KOPT-K1 (cell line): Measurements from ENCODE around the gene FADS3.
"Not testable (repeated sequence)": the region's sequence is repeated elsewhere in the genome, so short reads cannot be mapped to it uniquely, and the experiment has no call there.

Experiments
- H3K27ac ChIP-seq: fragments of 200-600 bp; sonication (generic); 2 replicates; pipeline ENCODE4 v1.5.1; 2016; ENCODE audit warnings: antibody characterized with exemption, mild to moderate bottlenecking, low read depth, low read length; ENCODE audit not compliant: poor library complexity, severe bottlenecking
- H3K36me3 ChIP-seq: fragments of 200-600 bp; sonication (generic); 2 replicates; pipeline ENCODE4 v1.5.1; 2017; ENCODE audit warnings: antibody characterized with exemption, mild to moderate bottlenecking, low read length, moderate library complexity; ENCODE audit not compliant: insufficient read depth
- H3K9me3 ChIP-seq: fragments of 200-600 bp; sonication (generic); 2 replicates; pipeline ENCODE4 v1.5.1; 2017; ENCODE audit warnings: antibody characterized with exemption, low read length, mild to moderate bottlenecking; ENCODE audit not compliant: insufficient read depth, poor library complexity, severe bottlenecking

The FADS3 gene

GRCh38 chr11:61882879-61883278, 8.5 kb downstream of the FADS3 start:
- Histone ChIP-seq H3K36me3 (no peaks in the 10 kb centered on the region), H3K27ac (no peak overlapping the region), H3K9me3 (no peaks in the 10 kb centered on the region)

- H3K9me3 ChIP-seq, H3K27ac ChIP-seq, H3K36me3 ChIP-seq: not testable (repeated sequence)
These were observed 9.1 kb downstream of the FADS3 start for GRCh38 chr11:61882267-61882666.

- H3K36me3 ChIP-seq, result no peaks in the 10 kb centered on the region
- H3K27ac ChIP-seq, result no peak overlapping the region
- H3K9me3 ChIP-seq, result no peaks in the 10 kb centered on the region
These were observed 9.9 kb downstream of the FADS3 start for GRCh38 chr11:61881397-61881796.

- no peaks in the 10 kb centered on the region for H3K36me3 ChIP-seq
- H3K27ac ChIP-seq, result no peak overlapping the region
- no peaks in the 10 kb centered on the region for H3K9me3 ChIP-seq
These were observed 10.9 kb downstream of the FADS3 start for GRCh38 chr11:61880454-61880853.

GRCh38 chr11:61880031-61880430, 11.3 kb downstream of the FADS3 start:
- no peaks in the 10 kb centered on the region for H3K36me3 ChIP-seq
- H3K9me3 ChIP-seq, result no peaks in the 10 kb centered on the region
- no peak overlapping the region for H3K27ac ChIP-seq

- no peak overlapping the region for H3K27ac ChIP-seq
- no peaks in the 10 kb centered on the region for H3K36me3 ChIP-seq
- H3K9me3 ChIP-seq, result no peaks in the 10 kb centered on the region
These were observed 12.2 kb downstream of the FADS3 start for GRCh38 chr11:61879152-61879551.

- Histone ChIP-seq H3K9me3 (no peaks in the 10 kb centered on the region), H3K36me3 (no peaks in the 10 kb centered on the region), H3K27ac (no peak overlapping the region)
These were observed 15.6 kb downstream of the FADS3 start for GRCh38 chr11:61875698-61876097.

GRCh38 chr11:61874853-61875252, 16.5 kb downstream of the FADS3 start:
- no peaks in the 10 kb centered on the region for H3K36me3 ChIP-seq

GRCh38 chr11:61874377-61874809, 17.0 kb downstream of the FADS3 start:
- no peak overlapping the region for H3K27ac ChIP-seq
- no peaks in the 10 kb centered on the region for H3K9me3 ChIP-seq
- H3K36me3 ChIP-seq, result no peaks in the 10 kb centered on the region

More at GRCh38 chr11:61874853-61875252, 16.5 kb downstream of the FADS3 start:
- Histone ChIP-seq H3K9me3 (no peaks in the 10 kb centered on the region), H3K27ac (no peak overlapping the region)

- no peaks in the 10 kb centered on the region for H3K36me3 ChIP-seq
- H3K9me3 ChIP-seq, result no peaks in the 10 kb centered on the region
- no peak overlapping the region for H3K27ac ChIP-seq
These were observed 17.6 kb downstream of the FADS3 start for GRCh38 chr11:61873588-61874376.

- no peaks in the 10 kb centered on the region for H3K36me3 ChIP-seq
- H3K9me3 ChIP-seq, result no peaks in the 10 kb centered on the region
- no peak overlapping the region for H3K27ac ChIP-seq
These were observed 18.3 kb downstream of the FADS3 start for GRCh38 chr11:61872935-61873565.

- H3K27ac ChIP-seq, result no peak overlapping the region
- H3K9me3 ChIP-seq, result no peaks in the 10 kb centered on the region
- peaks cover 14% of the 10 kb centered on the region for H3K36me3 ChIP-seq
These were observed 20.2 kb downstream of the FADS3 start for GRCh38 chr11:61871158-61871597.

GRCh38 chr11:61870541-61871031, 20.8 kb downstream of the FADS3 start:
- no peaks in the 10 kb centered on the region for H3K9me3 ChIP-seq
- no peak overlapping the region for H3K27ac ChIP-seq
- H3K36me3 ChIP-seq, result peaks cover 20% of the 10 kb centered on the region

- no peak overlapping the region for H3K27ac ChIP-seq
- H3K9me3 ChIP-seq, result no peaks in the 10 kb centered on the region
- H3K36me3 ChIP-seq, result peaks cover 27% of the 10 kb centered on the region
These were observed 21.5 kb downstream of the FADS3 start for GRCh38 chr11:61869708-61870451.

GRCh38 chr11:61869429-61869707, 22.0 kb downstream of the FADS3 start:
- Histone ChIP-seq H3K27ac (no peak overlapping the region), H3K9me3 (no peaks in the 10 kb centered on the region)

More at GRCh38 chr11:61869429-61869707, 22.0 kb downstream of the FADS3 start:
- peaks cover 33% of the 10 kb centered on the region for H3K36me3 ChIP-seq
